Measurements from ENCODE around the gene CLDN17.

The CLDN17 gene

GRCh38 chr21:30152792-30153191, 13.8 kb downstream of the CLDN17 start:
- TF ChIP-seq CTCF (IDR thresholded peaks at IDR 0.05; ENCODE audit: low read depth, low read length), result no peak
- DNase-seq, result no peak
- Histone ChIP-seq H3K36me3 (no peaks in the 10 kb centered on the region), H3K4me1 (no peaks in the 10 kb centered on the region), H3K4me3 (ENCODE audit: low read depth, low read length) (no peak overlapping the region), H3K27me3 (no peaks in the 10 kb centered on the region), H3K9me3 (no peaks in the 10 kb centered on the region)

DNA sequence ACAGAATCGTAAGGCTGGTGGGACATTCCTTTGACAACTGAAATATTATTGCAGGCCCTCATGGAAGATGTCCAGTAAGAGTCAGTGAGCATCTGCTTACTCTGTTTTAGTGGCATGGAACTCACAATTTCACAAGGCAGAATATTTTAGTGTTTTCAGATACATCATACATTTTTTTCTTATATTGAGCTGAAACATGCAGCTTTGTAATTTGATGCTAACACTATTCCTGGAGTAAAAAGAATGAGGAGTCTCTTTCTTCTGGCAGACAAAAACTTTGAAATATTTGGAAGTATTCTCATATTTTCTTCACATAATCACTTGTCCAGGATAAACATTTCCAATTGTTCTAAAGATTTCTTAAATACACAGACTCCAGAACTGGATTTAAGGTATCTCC, 17.7 kb downstream of the CLDN17 start:
- no peak for DNase-seq
- Histone ChIP-seq H3K36me3 (no peaks in the 10 kb centered on the region), H3K9me3 (no peaks in the 10 kb centered on the region), H3K4me1 (no peaks in the 10 kb centered on the region), H3K4me3 (ENCODE audit: low read depth, low read length) (no peak overlapping the region), H3K27me3 (no peaks in the 10 kb centered on the region)
- no peak for TF ChIP-seq CTCF (IDR thresholded peaks at IDR 0.05; ENCODE audit: low read depth, low read length)

DNA sequence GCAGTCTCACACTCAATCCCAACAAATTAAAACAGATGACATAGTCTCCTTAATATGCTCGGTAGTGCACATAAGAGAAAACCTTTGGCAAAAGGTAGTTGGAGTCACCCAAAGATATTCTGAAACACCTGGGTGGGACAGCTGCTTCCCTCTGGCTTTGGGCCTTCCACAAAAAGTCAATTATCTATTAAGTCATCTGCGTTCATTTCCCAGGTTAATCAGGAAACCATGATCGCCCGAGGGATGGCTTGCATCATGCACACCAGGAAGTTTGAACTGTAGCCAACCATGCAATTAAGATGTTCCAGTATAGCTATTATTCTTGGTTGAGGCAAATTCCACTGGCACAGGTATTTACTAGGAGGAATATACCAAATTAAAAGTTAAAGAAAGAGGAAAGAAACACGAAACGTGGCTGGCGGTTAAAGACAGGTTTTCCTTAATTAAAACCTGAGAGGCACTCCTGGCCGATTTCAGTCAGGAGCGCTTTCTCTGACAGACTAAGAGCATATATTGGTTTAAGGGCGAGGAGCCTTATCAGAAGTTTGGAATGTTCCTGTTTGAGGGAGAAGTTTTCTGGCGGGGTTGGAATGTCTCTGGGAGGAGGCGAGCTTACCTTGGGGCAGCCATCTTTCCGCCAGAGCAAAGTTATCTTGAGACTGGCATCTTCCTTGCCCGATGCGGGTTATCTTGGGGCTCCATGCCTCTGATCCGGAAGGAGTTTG, 19.9 kb downstream of the CLDN17 start:
- Histone ChIP-seq H3K4me3 (ENCODE audit: low read depth, low read length) (no peak overlapping the region), H3K36me3 (no peaks in the 10 kb centered on the region), H3K27me3 (no peaks in the 10 kb centered on the region), H3K9me3 (no peaks in the 10 kb centered on the region), H3K4me1 (no peaks in the 10 kb centered on the region)
- no peak for TF ChIP-seq CTCF (IDR thresholded peaks at IDR 0.05; ENCODE audit: low read depth, low read length)
- DNase-seq, result no peak

DNA sequence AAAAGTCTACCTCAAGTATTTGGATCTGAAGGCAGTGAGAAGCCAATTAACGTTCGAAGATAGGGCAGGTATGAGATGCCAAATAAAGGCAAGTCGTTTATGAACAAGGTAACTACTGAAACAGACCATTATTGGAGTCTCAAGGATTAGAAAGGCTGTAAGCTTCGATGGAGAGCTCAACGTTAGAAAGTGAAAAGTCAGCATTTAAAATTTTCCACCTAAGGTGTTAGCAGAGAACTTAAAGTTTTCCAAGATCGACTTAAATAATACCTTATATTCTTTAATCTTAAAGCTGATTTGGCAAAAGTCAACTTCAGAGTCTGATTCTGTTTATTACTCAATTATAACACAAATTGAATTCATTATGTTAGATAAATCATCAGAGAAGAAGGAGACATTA, 28.1 kb downstream of the CLDN17 start:
- no peak overlapping the region for H3K4me3 ChIP-seq (ENCODE audit: low read depth, low read length)
- H3K4me1 ChIP-seq, result no peaks in the 10 kb centered on the region
- no peak for TF ChIP-seq CTCF (IDR thresholded peaks at IDR 0.05; ENCODE audit: low read depth, low read length)
- no peaks in the 10 kb centered on the region for H3K27me3 ChIP-seq
- DNase-seq, result no peak
- H3K9me3 ChIP-seq, result no peaks in the 10 kb centered on the region
- no peaks in the 10 kb centered on the region for H3K36me3 ChIP-seq

DNA sequence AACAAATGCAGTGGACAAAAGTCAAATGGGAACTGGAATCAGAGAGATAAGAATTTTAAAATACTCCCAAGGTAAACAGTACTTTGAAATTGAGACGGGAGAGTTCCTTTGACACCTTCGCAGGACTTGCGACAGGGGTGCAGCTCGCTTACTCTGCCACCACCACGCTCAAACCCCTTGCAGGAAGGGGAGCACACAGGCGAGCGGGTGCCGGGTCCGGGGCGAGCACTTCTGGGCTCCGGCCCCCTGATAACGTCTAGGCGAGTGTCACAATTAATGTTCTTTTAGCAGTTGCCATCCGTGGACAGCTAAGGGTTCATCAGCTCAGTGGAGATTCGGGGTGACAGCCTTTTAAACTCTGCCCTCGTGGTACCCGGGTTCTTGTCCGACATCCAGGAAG, 37.4 kb downstream of the CLDN17 start:
- DNase-seq, result no peak
- Histone ChIP-seq H3K36me3 (no peaks in the 10 kb centered on the region), H3K4me3 (ENCODE audit: low read depth, low read length) (no peak overlapping the region), H3K27me3 (no peaks in the 10 kb centered on the region), H3K9me3 (no peaks in the 10 kb centered on the region; the same call in 1 of the 2 replicates), H3K4me1 (no peaks in the 10 kb centered on the region)
- TF ChIP-seq CTCF (IDR thresholded peaks at IDR 0.05; ENCODE audit: low read depth, low read length), result no peak

- TF ChIP-seq CTCF (IDR thresholded peaks at IDR 0.05; ENCODE audit: low read depth, low read length), result no peak
- Histone ChIP-seq H3K4me1 (no peaks in the 10 kb centered on the region), H3K9me3 (no peaks in the 10 kb centered on the region), H3K4me3 (ENCODE audit: low read depth, low read length) (no peak overlapping the region), H3K36me3 (no peaks in the 10 kb centered on the region), H3K27me3 (no peaks in the 10 kb centered on the region)
- no peak for DNase-seq
Measured at GRCh38 chr21:30126576-30126975, 40.0 kb downstream of the CLDN17 start.
